Measurements from ENCODE around the gene C12orf76. TPM values are rescaled to one million over a fixed set of nuclear protein-coding genes. Genes with fewer than 3 reads are reported as not detected.
"Not testable (repeated sequence)": the region's sequence is repeated elsewhere in the genome, so short reads cannot be mapped to it uniquely, and the experiment has no call there.

C12orf76 gene
- total RNA-seq, 1 experiment from 2014 or later: 9.7 TPM

DNA sequence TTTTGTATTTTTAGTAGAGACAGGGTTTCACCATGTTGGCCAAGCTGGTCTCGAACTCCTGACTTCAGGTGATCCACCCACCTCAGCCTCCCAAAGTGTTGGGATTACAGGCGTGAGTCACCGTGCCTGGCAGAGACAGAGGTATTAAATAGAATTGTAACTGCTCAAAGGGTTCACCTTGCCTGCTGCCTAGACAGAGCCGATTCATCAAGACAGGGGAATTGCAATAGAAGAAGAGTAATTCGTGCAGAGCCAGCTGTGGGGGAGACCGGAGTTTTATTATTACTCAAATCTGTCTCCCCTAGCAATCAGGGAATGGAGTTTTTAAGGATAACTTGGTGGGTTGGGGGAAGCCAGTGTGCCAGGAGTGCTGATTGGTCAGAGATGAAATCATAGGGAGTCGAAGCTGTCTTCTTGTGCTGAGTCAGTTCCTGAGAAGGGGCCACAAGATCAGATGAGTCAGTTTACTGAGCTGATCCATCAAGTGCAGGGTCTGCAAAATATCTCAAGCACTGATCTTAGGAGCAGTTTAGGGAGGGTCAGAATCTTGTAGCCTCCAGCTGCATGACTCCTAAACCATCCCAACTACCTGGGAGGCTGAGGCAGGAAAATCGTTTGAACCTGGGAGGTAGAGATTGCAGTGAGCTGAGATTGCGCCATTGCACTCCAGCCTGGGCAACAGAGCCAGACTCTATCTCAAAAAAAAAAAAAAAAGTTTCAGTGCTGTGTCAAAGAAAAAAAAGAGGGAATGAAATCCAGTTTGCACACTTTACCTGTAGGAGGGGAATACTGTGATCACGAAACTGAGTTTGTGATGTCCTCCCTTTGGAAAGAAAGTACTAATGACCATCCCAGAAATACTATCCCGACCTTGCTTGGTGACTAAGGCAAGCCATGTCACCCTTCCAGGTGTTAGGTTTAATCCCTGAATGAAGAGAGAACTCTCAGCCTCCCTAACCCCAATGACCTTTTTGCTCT lies 7.3 kb upstream of the C12orf76 start:
- not testable (repeated sequence) for H3K9me3 ChIP-seq (ENCODE audit: control insufficient read depth, low read depth, low read length); H3K79me2 ChIP-seq (ENCODE audit: insufficient read depth, low read length); H3K27ac Mint-ChIP-seq; H3K36me3 Mint-ChIP-seq (ENCODE audit: insufficient read depth in 1 of 3, low read depth in 3 of 3); H3K4ac ChIP-seq (ENCODE audit: low read depth, low read length); H2BK15ac ChIP-seq (ENCODE audit: low read depth, low read length); H3K4me2 ChIP-seq (ENCODE audit: insufficient read depth, insufficient read length, low read length); H4K8ac ChIP-seq (replicated peaks; ENCODE audit: insufficient read length, low read depth, low read length); H3K4me3 Mint-ChIP-seq; H4K20me1 ChIP-seq (ENCODE audit: control insufficient read depth, insufficient read depth, insufficient read length); H3K9me3 Mint-ChIP-seq; H3K27me3 ChIP-seq (ENCODE audit: insufficient read depth, low read length); H3K56ac ChIP-seq (ENCODE audit: insufficient read length, low read depth, low read length); H3K23me2 ChIP-seq (ENCODE audit: insufficient read length, low read depth, low read length, poor library complexity, severe bottlenecking); H2BK12ac ChIP-seq (ENCODE audit: insufficient read length, low read depth, low read length); H3K4me1 ChIP-seq (ENCODE audit: insufficient read depth, low read length); H3K27me3 Mint-ChIP-seq (ENCODE audit: low read depth); H3T11ph ChIP-seq (ENCODE audit: low read length); H3K79me1 ChIP-seq (ENCODE audit: insufficient read depth, low read depth, low read length, poor library complexity, severe bottlenecking); H3K4me1 Mint-ChIP-seq; H3K14ac ChIP-seq (ENCODE audit: insufficient read depth, low read length); H2BK5ac ChIP-seq (ENCODE audit: insufficient read length, low read length); H2BK120ac ChIP-seq (ENCODE audit: low read depth, low read length, poor library complexity, severe bottlenecking); H3K27ac ChIP-seq (ENCODE audit: insufficient read length, low read depth, low read length); H2BK20ac ChIP-seq (ENCODE audit: low read depth, low read length, poor library complexity, severe bottlenecking); DNase-seq; H3K9ac ChIP-seq (ENCODE audit: extremely low read depth, insufficient read length, low read length); H2AFZ ChIP-seq (ENCODE audit: low read length); H4K5ac ChIP-seq (ENCODE audit: insufficient read length, low read depth, low read length); H4K91ac ChIP-seq (ENCODE audit: insufficient read length, low read depth, low read length); H3K18ac ChIP-seq (ENCODE audit: insufficient read length, low read depth, low read length); H2AK5ac ChIP-seq (ENCODE audit: insufficient read length, low read length); H3K23ac ChIP-seq (ENCODE audit: insufficient read length, low read depth, low read length)
- WGBS (ENCODE audit: extremely low coverage, insufficient read length, low lambda C conversion rate): no CpG with 5 or more reads among the region's 11 CpGs

Measured in H9 (cell line).